Measurements from ENCODE around the gene INPP5K. TPM values are rescaled to one million over a fixed set of nuclear protein-coding genes. Genes with fewer than 3 reads are reported as not detected.

The INPP5K gene
- total and polyA plus RNA-seq, 2 donors (not counting 1 experiment from before 2014, with no cell fraction given) = 53.8 to 77.9 TPM

DNA sequence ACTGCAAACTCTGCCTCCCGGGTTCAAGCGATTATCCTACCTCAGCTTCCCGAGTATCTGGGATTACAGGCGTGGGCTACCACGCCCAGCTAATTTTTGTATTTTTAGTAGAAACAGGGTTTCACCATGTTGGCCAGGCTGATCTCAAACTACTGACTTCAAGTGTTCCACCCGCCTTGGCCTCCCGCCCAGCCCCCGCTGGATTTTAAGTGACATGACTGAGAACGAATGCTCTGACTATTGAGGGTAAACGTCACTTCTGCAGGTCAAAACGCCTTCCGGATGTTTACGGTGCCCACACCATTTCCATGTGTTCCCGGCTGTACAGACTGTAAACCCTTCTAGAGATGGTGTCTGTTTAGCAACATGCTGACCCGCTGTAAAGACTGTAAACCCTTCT is 23.4 kb upstream of the INPP5K start:
- Histone ChIP-seq H3K4me1 (ENCODE audit: control insufficient read depth in 2 of 2, insufficient read depth in 2 of 2, low read length in 2 of 2) (no peaks in the 10 kb centered on the region), H3K4me3 (ENCODE audit: control extremely low read depth in 1 of 5, extremely low read depth in 1 of 5, insufficient read depth in 1 of 5, low read depth in 2 of 5, low read length in 4 of 5) (no peak overlapping the region), H3K9me3 (ENCODE audit: control extremely low read depth in 1 of 3, control insufficient read depth in 2 of 3, insufficient read depth in 1 of 3, low read length in 2 of 3) (no peaks in the 10 kb centered on the region), H4K20me1 (ENCODE audit: control insufficient read depth, insufficient read depth, low read length, poor library complexity, severe bottlenecking) (peaks cover 8% of the 10 kb centered on the region), H3K9ac (ENCODE audit: low read length) (no peak overlapping the region), H3K79me2 (ENCODE audit: control insufficient read depth, insufficient read depth, low read length) (no peaks in the 10 kb centered on the region), H2AFZ (ENCODE audit: insufficient read depth, low read depth, low read length, poor library complexity, severe bottlenecking) (no peak overlapping the region), H3K36me3 (replicated peaks in 1 of 2; ENCODE audit: control extremely low read depth in 1 of 2, control insufficient read depth in 1 of 2, extremely low read depth in 1 of 2, insufficient read depth in 2 of 2, low read length in 1 of 2) (peaks cover 0 to 55% of the 10 kb centered on the region in 2 experiments), H3K27me3 (replicated peaks in 1 of 4; ENCODE audit: control extremely low read depth in 1 of 4, control insufficient read depth in 3 of 4, insufficient read depth in 4 of 4, low read length in 3 of 4) (no peaks in the 10 kb centered on the region), H3K27ac (ENCODE audit: low read length in 2 of 2) (no peak overlapping the region), H3K4me2 (replicated peaks; ENCODE audit: low read depth, low read length, poor library complexity, severe bottlenecking) (no peak overlapping the region)
- WGBS (ENCODE audit: insufficient coverage) = 97% methylated on average over 14 of the region's 15 CpGs
- ChIA-PET CTCF (interaction anchor here (0.6 kb wide), 1 partner anchor 8 kb away, joined by 4 read pairs; no protein-coding TSS in a partner anchor), POLR2A (no interaction called here)
- H3K4me3 Mint-ChIP-seq = no peak overlapping the region
- H3K9me3 Mint-ChIP-seq (ENCODE audit: insufficient read depth) = no peaks in the 10 kb centered on the region
- no peak for TF ChIP-seq EZH2 (IDR thresholded peaks at IDR 0.05; ENCODE audit: borderline replicate concordance, insufficient read depth, low read depth, low read length, poor library complexity, severe bottlenecking)
- TF ChIP-seq, protein P1, sequence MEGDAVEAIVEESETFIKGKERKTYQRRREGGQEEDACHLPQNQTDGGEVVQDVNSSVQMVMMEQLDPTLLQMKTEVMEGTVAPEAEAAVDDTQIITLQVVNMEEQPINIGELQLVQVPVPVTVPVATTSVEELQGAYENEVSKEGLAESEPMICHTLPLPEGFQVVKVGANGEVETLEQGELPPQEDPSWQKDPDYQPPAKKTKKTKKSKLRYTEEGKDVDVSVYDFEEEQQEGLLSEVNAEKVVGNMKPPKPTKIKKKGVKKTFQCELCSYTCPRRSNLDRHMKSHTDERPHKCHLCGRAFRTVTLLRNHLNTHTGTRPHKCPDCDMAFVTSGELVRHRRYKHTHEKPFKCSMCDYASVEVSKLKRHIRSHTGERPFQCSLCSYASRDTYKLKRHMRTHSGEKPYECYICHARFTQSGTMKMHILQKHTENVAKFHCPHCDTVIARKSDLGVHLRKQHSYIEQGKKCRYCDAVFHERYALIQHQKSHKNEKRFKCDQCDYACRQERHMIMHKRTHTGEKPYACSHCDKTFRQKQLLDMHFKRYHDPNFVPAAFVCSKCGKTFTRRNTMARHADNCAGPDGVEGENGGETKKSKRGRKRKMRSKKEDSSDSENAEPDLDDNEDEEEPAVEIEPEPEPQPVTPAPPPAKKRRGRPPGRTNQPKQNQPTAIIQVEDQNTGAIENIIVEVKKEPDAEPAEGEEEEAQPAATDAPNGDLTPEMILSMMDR (IDR thresholded peaks at IDR 0.05) = no peak
- no peaks in the 10 kb centered on the region for H3K4me1 Mint-ChIP-seq
- ATAC-seq (ENCODE audit: low read depth) (no peak), DNase-seq (no peak)
- H3K27ac Mint-ChIP-seq = no peak overlapping the region
- H3K27me3 Mint-ChIP-seq = no peaks in the 10 kb centered on the region
- intact Hi-C loops (cut with micrococcal nuclease) = no loop called here

DNA sequence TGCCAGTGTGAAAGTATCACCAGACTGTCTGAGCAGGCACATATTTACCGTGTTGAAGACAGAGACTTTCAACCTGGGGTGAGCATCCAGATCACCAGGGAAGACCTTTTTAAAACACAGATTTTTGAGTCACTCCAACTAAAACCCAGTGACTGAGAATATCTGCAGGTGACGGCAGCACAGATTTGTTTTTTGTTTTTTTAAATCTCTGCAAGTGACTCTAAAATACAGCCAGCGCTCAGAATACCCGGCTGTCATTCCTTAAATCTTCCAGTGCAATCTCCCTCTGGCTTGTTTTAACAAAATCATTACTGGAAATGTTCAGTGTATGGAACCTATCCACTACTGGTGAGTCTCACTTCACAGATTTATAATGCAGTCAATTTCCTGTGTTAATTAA is 19.3 kb upstream of the INPP5K start:
- Histone ChIP-seq H3K9me3 (ENCODE audit: control extremely low read depth in 1 of 3, control insufficient read depth in 2 of 3, insufficient read depth in 1 of 3, low read length in 2 of 3) (no peaks in the 10 kb centered on the region), H3K79me2 (ENCODE audit: control insufficient read depth, insufficient read depth, low read length) (no peaks in the 10 kb centered on the region), H3K36me3 (replicated peaks in 1 of 2; ENCODE audit: control extremely low read depth in 1 of 2, control insufficient read depth in 1 of 2, extremely low read depth in 1 of 2, insufficient read depth in 2 of 2, low read length in 1 of 2) (peaks cover 0 to 57% of the 10 kb centered on the region in 2 experiments), H3K4me1 (ENCODE audit: control insufficient read depth in 2 of 2, insufficient read depth in 2 of 2, low read length in 2 of 2) (peaks cover 0 to 5% of the 10 kb centered on the region in 2 donors), H3K27ac (ENCODE audit: low read length in 2 of 2) (no peak overlapping the region), H3K4me3 (ENCODE audit: control extremely low read depth in 1 of 5, extremely low read depth in 1 of 5, insufficient read depth in 1 of 5, low read depth in 2 of 5, low read length in 4 of 5) (no peak overlapping the region), H3K4me2 (replicated peaks; ENCODE audit: low read depth, low read length, poor library complexity, severe bottlenecking) (no peak overlapping the region), H4K20me1 (ENCODE audit: control insufficient read depth, insufficient read depth, low read length, poor library complexity, severe bottlenecking) (no peaks in the 10 kb centered on the region), H3K9ac (ENCODE audit: low read length) (no peak overlapping the region), H2AFZ (ENCODE audit: insufficient read depth, low read depth, low read length, poor library complexity, severe bottlenecking) (no peak overlapping the region), H3K27me3 (replicated peaks in 1 of 4; ENCODE audit: control extremely low read depth in 1 of 4, control insufficient read depth in 3 of 4, insufficient read depth in 4 of 4, low read length in 3 of 4) (no peaks in the 10 kb centered on the region)
- Mint-ChIP-seq H3K4me3 (no peak overlapping the region), H3K4me1 (peaks cover 6% of the 10 kb centered on the region), H3K27ac (no peak overlapping the region), H3K9me3 (ENCODE audit: insufficient read depth) (no peaks in the 10 kb centered on the region), H3K27me3 (no peaks in the 10 kb centered on the region)
- TF ChIP-seq, protein P1 (IDR thresholded peaks at IDR 0.05) = no peak
- ChIA-PET CTCF (interaction anchor here (0.7 to 1.5 kb wide), 2 partner anchors 170 to 854 kb away, joined by 3 to 5 read pairs; no protein-coding TSS in a partner anchor), POLR2A (no interaction called here)
- intact Hi-C loops (cut with micrococcal nuclease) = no loop called here
- no peak for DNase-seq
- 88% methylated on average over 2 of the region's 4 CpGs for WGBS (ENCODE audit: insufficient coverage)
- ATAC-seq (ENCODE audit: low read depth) = no peak

Measured in B cell (primary cell).